MG63 (cell line): ENCODE measurements around the gene TIGAR. TPM values are rescaled to one million over a fixed set of nuclear protein-coding genes. Genes with fewer than 3 reads are reported as not detected.

ENCODE experiments used
- DNase-seq: peaks from one replicate; pipeline ENCODE4 v3.0.0-alpha.2; 2020
- H3K27me3 ChIP-seq: fragments of 250-450 bp; sonication (Bioruptor Pico); 2 replicates; pipeline ENCODE4 v1.5.1; 2020; ENCODE audit warnings: mild to moderate bottlenecking, moderate library complexity
- H3K36me3 ChIP-seq: fragments of 250-450 bp; sonication (Bioruptor Pico); 2 replicates; pipeline ENCODE4 v1.5.1; 2020; ENCODE audit warnings: mild to moderate bottlenecking, moderate library complexity
- H3K4me3 ChIP-seq: fragments of 250-450 bp; sonication (Bioruptor Pico); 2 replicates; pipeline ENCODE4 v1.5.1; 2020; ENCODE audit warnings: mild to moderate bottlenecking, moderate library complexity
- H3K9me3 ChIP-seq: fragments of 250-450 bp; sonication (Bioruptor Pico); 2 replicates; pipeline ENCODE4 v1.5.1; 2020; ENCODE audit warnings: mild to moderate bottlenecking, moderate library complexity
- total RNA-seq: library from RNA; depleted of rRNA; stranded (reverse); fragments of >200 nt; shearing (Covaris generic); gene quantifications from 2 replicates; pipeline ENCODE4 v1.2.3, GENCODE V29; 2014; ENCODE audit warnings: low replicate concordance; rRNA removed

The TIGAR gene
- total RNA-seq, 1 experiment from 2014 or later, result 9.9 TPM

DNA sequence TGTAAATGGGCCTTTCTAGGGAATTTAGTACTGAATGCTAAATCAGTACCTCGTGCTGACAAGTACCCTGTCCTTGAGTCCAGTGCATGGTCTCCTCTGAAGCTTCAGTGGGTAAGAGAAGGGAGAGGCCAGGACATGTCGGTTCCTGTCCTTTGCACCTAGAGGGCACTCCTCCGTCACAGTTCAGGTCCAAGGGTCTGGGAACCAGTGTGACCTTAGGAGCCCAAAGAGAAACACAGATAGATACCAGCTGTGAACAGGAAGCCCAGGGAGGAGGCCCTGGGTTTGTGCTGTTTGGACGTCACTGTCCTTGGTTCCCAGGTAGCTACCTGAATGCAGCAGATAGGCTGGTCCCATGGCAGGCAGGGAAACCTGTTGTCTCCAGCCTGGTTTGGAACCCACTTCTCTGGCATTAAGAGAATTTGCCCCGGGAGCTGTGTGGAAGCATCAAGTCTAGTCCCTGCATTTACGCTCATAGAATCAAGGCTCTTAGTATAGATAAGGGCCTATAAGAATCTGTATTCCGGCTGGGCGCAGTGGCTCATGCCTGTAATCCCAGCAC lies 62.4 kb downstream of the TIGAR start:
- H3K36me3 ChIP-seq, result no peaks in the 10 kb centered on the region
- no peaks in the 10 kb centered on the region for H3K9me3 ChIP-seq
- no peak overlapping the region for H3K4me3 ChIP-seq
- H3K27me3 ChIP-seq, result peaks cover 17% of the 10 kb centered on the region
- DNase-seq, result no peak

DNA sequence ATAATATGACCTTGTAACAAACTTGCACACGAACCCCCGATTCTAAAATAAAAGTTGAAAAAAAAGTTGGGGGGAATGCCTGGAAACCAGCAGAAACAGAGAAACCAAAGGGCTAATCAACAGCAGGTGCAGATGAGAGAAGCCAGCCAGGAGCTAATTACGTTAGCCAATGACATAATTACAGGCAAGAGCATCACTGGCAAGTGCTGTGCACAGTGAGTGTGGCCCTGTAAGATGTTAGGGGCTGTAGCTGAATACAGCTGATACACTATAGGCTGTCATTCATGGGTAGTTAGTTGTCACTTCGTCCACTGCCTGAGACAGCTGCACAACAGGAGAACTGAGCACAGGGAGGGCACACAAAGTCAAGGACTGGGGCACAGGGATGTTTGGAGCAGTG lies 65.8 kb downstream of the TIGAR start:
- Histone ChIP-seq H3K27me3 (no peaks in the 10 kb centered on the region), H3K36me3 (no peaks in the 10 kb centered on the region), H3K9me3 (no peaks in the 10 kb centered on the region), H3K4me3 (no peak overlapping the region)
- DNase-seq, result no peak

DNA sequence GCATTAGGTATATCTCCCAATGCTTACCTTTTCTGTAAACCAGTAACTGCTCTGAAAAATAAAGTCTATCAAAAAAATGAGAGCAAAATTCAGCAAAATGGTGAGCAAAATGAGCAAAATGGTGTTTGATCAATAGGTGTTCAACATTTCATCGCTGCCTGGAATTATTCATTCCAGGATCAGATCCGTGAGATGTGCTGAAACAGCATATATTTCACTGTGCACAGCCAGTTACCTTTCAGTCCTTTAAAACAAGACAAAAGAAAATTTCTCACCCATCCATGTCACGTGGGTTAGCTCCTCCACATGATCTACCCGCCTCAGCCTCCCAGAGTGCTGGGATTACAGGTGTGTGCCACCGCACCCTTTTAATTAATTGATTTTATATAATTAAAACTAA lies 66.6 kb downstream of the TIGAR start:
- Histone ChIP-seq H3K4me3 (no peak overlapping the region), H3K9me3 (no peaks in the 10 kb centered on the region), H3K36me3 (no peaks in the 10 kb centered on the region), H3K27me3 (no peaks in the 10 kb centered on the region)
- no peak for DNase-seq

DNA sequence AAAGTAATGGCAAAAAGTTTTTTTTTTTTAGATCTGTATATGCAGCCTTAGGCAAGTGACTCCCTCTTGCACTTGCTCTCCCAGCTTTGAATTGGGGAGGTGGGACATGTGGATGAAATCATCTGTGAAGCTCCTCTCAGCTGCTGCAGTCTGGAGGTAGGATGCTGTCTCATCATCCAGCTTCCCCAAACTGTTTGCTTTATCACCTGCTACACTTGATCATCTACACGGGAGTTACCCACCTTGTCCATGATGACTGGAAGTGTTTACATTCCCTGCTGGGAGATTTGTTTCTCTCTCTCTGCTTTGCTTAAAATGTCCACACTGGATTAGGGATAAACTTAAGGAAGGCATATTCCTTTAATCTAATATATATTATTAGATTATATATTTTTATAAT lies 67.0 kb downstream of the TIGAR start:
- DNase-seq, result no peak
- no peaks in the 10 kb centered on the region for H3K9me3 ChIP-seq
- no peaks in the 10 kb centered on the region for H3K36me3 ChIP-seq
- no peaks in the 10 kb centered on the region; the same call in 1 of the 2 replicates for H3K27me3 ChIP-seq
- no peak overlapping the region for H3K4me3 ChIP-seq

DNA sequence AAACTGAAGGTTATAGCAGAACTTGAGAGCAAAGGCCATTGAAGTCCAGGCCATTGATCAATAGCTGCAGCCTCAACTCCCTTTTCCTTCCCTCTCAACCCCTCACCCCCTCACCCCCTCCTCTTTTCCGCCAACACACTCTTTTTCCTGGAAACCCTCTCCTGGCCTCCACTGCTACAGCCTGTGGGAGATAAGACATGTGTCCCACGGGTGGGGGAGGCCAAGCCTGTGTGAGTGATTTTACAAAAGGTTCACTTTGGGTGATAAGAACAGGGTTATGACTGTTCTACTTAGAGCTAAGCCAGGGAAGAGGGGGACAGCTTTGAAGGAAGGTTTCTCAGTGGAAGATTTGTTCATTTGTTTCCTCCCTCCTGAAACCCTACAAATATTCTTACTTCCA lies 67.6 kb downstream of the TIGAR start:
- no peaks in the 10 kb centered on the region for H3K36me3 ChIP-seq
- no peak overlapping the region for H3K4me3 ChIP-seq

DNA sequence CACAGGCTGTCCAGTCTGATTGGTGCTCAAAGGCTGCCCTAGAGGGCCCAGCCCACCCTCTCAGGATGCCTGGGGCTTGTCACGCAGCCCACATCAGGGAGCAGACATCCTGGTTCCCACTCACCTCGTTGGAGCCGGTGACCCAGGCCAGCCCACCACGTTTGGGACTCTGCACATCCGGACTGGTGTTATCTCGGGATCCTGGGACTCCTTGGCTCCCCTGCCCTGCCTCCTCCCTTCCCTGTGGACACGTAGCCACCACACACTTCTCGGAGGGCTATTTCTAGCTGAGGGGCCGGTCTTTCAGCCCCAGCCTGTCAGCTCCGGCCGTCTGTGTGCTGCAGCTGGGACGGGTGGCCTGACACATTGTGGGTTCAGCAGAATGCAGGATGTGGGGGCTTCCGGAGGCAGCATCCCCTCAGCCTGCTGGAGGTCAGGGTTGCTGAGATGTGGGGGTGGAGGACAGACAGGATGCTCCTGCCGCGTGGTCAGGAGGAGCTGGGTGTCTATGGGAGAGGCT lies 71.3 kb downstream of the TIGAR start:
- DNase-seq, result no peak

More for the DNA sequence above, 67.6 kb downstream of the TIGAR start:
- Histone ChIP-seq H3K27me3 (no peaks in the 10 kb centered on the region; the same call in none of the 2 replicates), H3K9me3 (no peaks in the 10 kb centered on the region)
- no peak for DNase-seq

DNA sequence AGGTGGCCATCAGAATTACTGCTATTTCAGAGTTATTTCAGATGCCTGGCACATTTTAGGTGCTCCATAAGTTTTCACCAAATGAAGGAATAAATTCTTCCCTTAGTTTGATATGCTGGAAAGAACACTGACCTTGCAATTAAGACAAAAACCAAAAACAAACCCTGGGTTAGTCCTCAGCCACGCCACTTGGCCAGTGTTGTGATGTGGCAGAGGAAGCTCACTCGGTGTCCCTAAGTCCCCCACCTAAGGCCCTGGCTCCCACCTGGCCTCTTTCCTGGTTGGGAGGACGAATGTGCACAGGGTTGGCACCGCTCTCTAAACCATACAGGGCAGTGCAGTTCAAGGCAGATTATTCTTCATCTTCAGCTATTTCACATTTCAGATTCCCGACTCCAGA lies 72.2 kb downstream of the TIGAR start:
- peaks cover 12% of the 10 kb centered on the region for H3K27me3 ChIP-seq
- H3K4me3 ChIP-seq, result no peak overlapping the region
- no peak for DNase-seq
- H3K36me3 ChIP-seq, result no peaks in the 10 kb centered on the region
- H3K9me3 ChIP-seq, result no peaks in the 10 kb centered on the region

More for the DNA sequence above, 71.3 kb downstream of the TIGAR start:
- Histone ChIP-seq H3K36me3 (no peaks in the 10 kb centered on the region), H3K4me3 (no peak overlapping the region), H3K9me3 (no peaks in the 10 kb centered on the region), H3K27me3 (peaks cover 12% of the 10 kb centered on the region)

DNA sequence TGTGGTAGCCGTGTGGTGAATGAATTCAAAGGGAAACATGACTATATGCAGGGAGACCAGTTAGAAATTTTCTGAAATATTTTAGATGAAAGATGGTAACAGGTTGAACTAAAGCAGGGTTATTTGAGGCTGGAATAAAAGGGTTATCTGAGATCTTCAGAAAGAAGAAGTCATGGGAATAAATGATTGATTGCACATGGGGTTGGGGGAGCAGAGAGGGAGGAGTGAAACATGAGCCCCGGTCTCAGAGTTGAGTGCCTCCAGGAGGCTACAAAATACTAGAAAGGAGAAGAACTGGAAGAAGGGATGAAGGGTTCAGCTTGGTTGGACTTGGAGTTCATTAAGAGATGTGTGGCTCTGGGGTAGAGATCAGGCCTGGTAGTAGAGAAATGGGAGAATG lies 74.8 kb downstream of the TIGAR start:
- Histone ChIP-seq H3K9me3 (no peaks in the 10 kb centered on the region), H3K36me3 (no peaks in the 10 kb centered on the region), H3K27me3 (peaks cover 24% of the 10 kb centered on the region), H3K4me3 (no peak overlapping the region)
- DNase-seq, result no peak

DNA sequence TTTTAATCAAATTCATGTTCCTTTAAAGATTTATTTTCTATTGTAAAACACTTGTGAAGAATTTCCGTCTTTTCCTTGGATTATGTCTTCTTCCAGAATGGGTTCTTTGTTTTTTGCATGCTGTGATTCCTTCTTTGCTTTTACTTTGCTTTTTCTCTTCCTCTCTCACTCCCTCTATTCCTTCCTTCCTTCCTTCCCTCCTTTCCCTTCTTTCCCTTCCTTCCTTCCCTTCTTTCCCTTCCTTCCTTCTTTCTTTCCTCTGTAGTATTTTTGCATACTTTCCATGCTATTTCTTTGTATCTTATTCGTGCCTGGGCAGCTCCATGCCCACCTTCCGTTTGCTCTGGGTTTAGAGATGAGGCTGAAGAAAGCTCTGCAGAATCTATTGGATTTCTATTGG lies 80.1 kb downstream of the TIGAR start:
- Histone ChIP-seq H3K9me3 (no peaks in the 10 kb centered on the region), H3K4me3 (no peak overlapping the region), H3K27me3 (peaks cover 19% of the 10 kb centered on the region), H3K36me3 (no peaks in the 10 kb centered on the region)
- DNase-seq, result no peak

DNA sequence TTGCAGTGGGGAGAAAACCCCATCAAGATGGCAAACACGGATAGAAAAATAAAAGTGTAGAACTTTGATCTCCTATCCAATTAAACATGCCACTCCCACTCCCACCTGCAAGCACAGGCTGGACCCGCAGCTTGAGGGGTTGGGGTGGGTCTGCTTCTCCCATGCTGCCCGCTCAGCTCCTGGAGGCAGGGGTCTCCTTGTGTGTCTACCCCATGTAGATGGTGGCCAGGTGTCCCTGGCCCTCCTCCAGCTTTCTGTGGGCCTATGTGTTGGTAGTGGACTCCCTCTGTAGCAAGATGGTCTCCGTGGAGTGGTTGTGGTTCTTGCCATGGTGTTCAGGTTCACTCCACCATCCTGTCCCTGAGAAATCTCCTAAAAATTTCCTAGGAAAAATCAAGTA lies 82.0 kb downstream of the TIGAR start:
- Histone ChIP-seq H3K27me3 (peaks cover 17% of the 10 kb centered on the region), H3K4me3 (no peak overlapping the region), H3K9me3 (no peaks in the 10 kb centered on the region), H3K36me3 (no peaks in the 10 kb centered on the region)
- no peak for DNase-seq

Other genes starting within 250 kb of the TIGAR start
- gene CCND2, start 47.5 kb upstream of the TIGAR start, total RNA-seq, result 0.07 TPM in 1 of 2 replicates, not detected in the other
- not detected in 2 replicates for gene FGF23, start 58.5 kb downstream of the TIGAR start, total RNA-seq
- not detected in 2 replicates for gene FGF6, start 124.6 kb downstream of the TIGAR start, total RNA-seq
- 33.4 and 44.3 TPM in 2 replicates for gene RAD51AP1, start 217.7 kb downstream of the TIGAR start, total RNA-seq
- 14.6 and 56.7 TPM in 2 replicates for gene DYRK4, start 241.0 kb downstream of the TIGAR start, total RNA-seq